Neural cell (in vitro differentiated cells): Measurements from ENCODE around the gene RGS3.
"Not testable (repeated sequence)": the region's sequence is repeated elsewhere in the genome, so short reads cannot be mapped to it uniquely, and the experiment has no call there.

Experiments used
- CTCF ChIP-seq: fragments of 450-650 bp; IDR thresholded peaks from 2 replicates; pipeline ENCODE4 v1.5.1; 2014; ENCODE audit warnings: antibody characterized with exemption, mild to moderate bottlenecking, moderate library complexity; ENCODE audit not compliant: poor library complexity, severe bottlenecking
- POLR2AphosphoS5 ChIP-seq: IDR thresholded peaks from 2 replicates; pipeline ENCODE4 v1.6.1; 2012
- RAD21 ChIP-seq: fragments of 450-650 bp; conservative IDR thresholded peaks from 2 replicates; pipeline ENCODE4 v1.6.1; 2014; ENCODE audit warnings: antibody characterized with exemption, mild to moderate bottlenecking, moderate library complexity
- SMC3 ChIP-seq: fragments of 450-650 bp; conservative IDR thresholded peaks from 2 replicates; pipeline ENCODE4 v1.6.1; 2014; ENCODE audit warnings: antibody characterized with exemption, mild to moderate bottlenecking, moderate library complexity; ENCODE audit not compliant: poor library complexity

GRCh38 chr9:113437716-113438115 lies 25.8 kb upstream of the RGS3 start:
- TF ChIP-seq CTCF, SMC3, RAD21, POLR2AphosphoS5: not testable (repeated sequence)
